A549 (cell line): Measurements from ENCODE around the gene SEC24D. TPM values are rescaled to one million over a fixed set of nuclear protein-coding genes. Genes with fewer than 3 reads are reported as not detected.

Experiments
- ATAC-seq, 2 experiments: fragments of 200-7000 bp in 1 of 2; fragments of >200 bp in 1 of 2; cut with Nextera tagmentation in 1 of 2; cut with Tn5 transposase in 1 of 2; 3 replicates each; pipeline versions ENCODE4 v1.8.0 to v1.9.1; 2018 to 2020; ENCODE audit warnings: mild to moderate bottlenecking in 1 of 2, moderate library complexity in 1 of 2
- CTCF ChIA-PET: fragments of 300-600 bp; sonication (Branson Sonifier 250); formaldehyde crosslinking; extraction: SDS; loops from one replicate; lab custom pipeline; 2021; ENCODE audit warnings: antibody characterized with exemption, inconsistent platforms; lab: Yijun Ruan, JAX
- POLR2A ChIA-PET: fragments of 350-600 bp; formaldehyde crosslinking; extraction: SDS; loops from one replicate; lab custom pipeline; 2021; ENCODE audit warnings: antibody characterized with exemption, inconsistent platforms; lab: Yijun Ruan, JAX
- DNase-seq, 2 experiments: peaks; one replicate each; pipeline versions ENCODE4 v3.0.0 to v3.0.0-alpha.2; 2011 to 2016; ENCODE audit warnings: low read depth in 1 of 2, low spot score in 1 of 2
- FAIRE-seq: peaks from 2 replicates; lab custom pipeline; 2011; peaks lifted over from hg19 to GRCh38; lab: Jason Lieb, UNC
- H3K27ac ChIP-seq, 2 experiments: fragments of >200 bp; sonication (Bioruptor Twin); formaldehyde crosslinking; 3 replicates each; pipeline ENCODE4 v1.5.1; 2016 to 2017
- H3K4me1 ChIP-seq: fragments of >200 bp; sonication (Bioruptor Twin); formaldehyde crosslinking; 3 replicates; pipeline ENCODE4 v1.6.1; 2016
- H3K4me2 ChIP-seq: fragments of >200 bp; sonication (Bioruptor Twin); formaldehyde crosslinking; 3 replicates; pipeline ENCODE4 v1.6.1; 2016
- H3K4me3 ChIP-seq: fragments of >200 bp; sonication (Bioruptor Twin); formaldehyde crosslinking; 3 replicates; pipeline ENCODE4 v1.5.1; 2016
- H3K9me3 ChIP-seq: fragments of >200 bp; sonication (Bioruptor Twin); formaldehyde crosslinking; 3 replicates; pipeline ENCODE4 v1.6.1; 2016
- CBX8 ChIP-seq: fragments of 200-600 bp; sonication (generic); IDR thresholded peaks from 2 replicates; pipeline ENCODE4 v1.6.1; 2016
- CHD2 ChIP-seq: fragments of 150-350 bp; IDR thresholded peaks from 2 replicates; pipeline ENCODE4 v1.6.1; 2014; ENCODE audit warnings: low read length; ENCODE audit not compliant: partially characterized antibody
- CHD4 ChIP-seq: fragments of 200-600 bp; sonication (generic); IDR thresholded peaks from 2 replicates; pipeline ENCODE4 v1.6.1; 2016; ENCODE audit warnings: antibody characterized with exemption, mild to moderate bottlenecking, borderline replicate concordance
- E2F6 ChIP-seq: IDR thresholded peaks from 2 replicates; pipeline ENCODE4 v1.6.1; 2012; ENCODE audit warnings: low read depth, borderline replicate concordance
- ELK1 ChIP-seq: fragments of 150-350 bp; IDR thresholded peaks from 2 replicates; pipeline ENCODE4 v1.6.1; 2014; ENCODE audit warnings: low read depth, mild to moderate bottlenecking, low read length
- HOXB13 ChIP-seq: fragments of 250-450 bp; sonication (Bioruptor Pico); IDR thresholded peaks from 2 replicates; pipeline ENCODE4 v1.5.0; 2020; ENCODE audit warnings: low read depth, mild to moderate bottlenecking, moderate library complexity
- KDM1A ChIP-seq: fragments of 200-600 bp; sonication (generic); IDR thresholded peaks from 2 replicates; pipeline ENCODE4 v1.6.1; 2016; ENCODE audit warnings: low read depth, mild to moderate bottlenecking
- MAFK ChIP-seq: fragments of 450-650 bp; IDR thresholded peaks from 2 replicates; pipeline ENCODE4 v1.6.1; 2014; ENCODE audit not compliant: partially characterized antibody
- MAX ChIP-seq: IDR thresholded peaks from 2 replicates; pipeline ENCODE4 v1.6.1; 2012
- NFE2L2 ChIP-seq: fragments of 150-350 bp; conservative IDR thresholded peaks from 2 replicates; pipeline ENCODE4 v1.6.1; 2014; ENCODE audit warnings: low read length
- POLR2A ChIP-seq: IDR thresholded peaks from 2 replicates; pipeline ENCODE4 v1.6.1; 2012; ENCODE audit warnings: mild to moderate bottlenecking, low read length
- ZFP36 ChIP-seq: fragments of 450-650 bp; IDR thresholded peaks from 2 replicates; pipeline ENCODE4 v1.6.1; 2014; ENCODE audit warnings: borderline replicate concordance; ENCODE audit not compliant: partially characterized antibody
- WGBS: methylation state at CpG from one replicate; pipeline ENCODE4 v1.1.6; 2017; ENCODE audit errors: missing lambda C conversion rate; 5-methylcytosine and 5-hydroxymethylcytosine counted together
- polyA plus RNA-seq, 4 experiments: library from polyadenylated mRNA; depleted of rRNA in 3 of 4; stranded (reverse); fragments of >200 nt; fragmentation: RNase III in 1 of 4; extraction: RNeasy Plus Mini Kit Qiagen cat#74134 plus additional on column Dnase treatment in 1 of 4; gene quantifications; 2 replicates in 3 of 4; 3 replicates in 1 of 4; pipeline ENCODE4 v1.2.3, GENCODE V29; 2011 to 2017
- TF ChIP-seq, protein P1 (sequence below): fragments of >200 bp; sonication (Bioruptor Twin); formaldehyde crosslinking; IDR thresholded peaks from 3 replicates; pipeline ENCODE4 v1.6.1; 2016
- TF ChIP-seq, protein P2 (sequence below): fragments of >200 bp; sonication (Bioruptor Twin); formaldehyde crosslinking; IDR thresholded peaks from 3 replicates; pipeline ENCODE4 v1.5.1; 2016
- TF ChIP-seq, protein P3 (sequence below): IDR thresholded peaks from 2 replicates; pipeline ENCODE4 v1.6.1; 2012

Gene SEC24D
- polyA plus RNA-seq, 2 of the 4 experiments (the other 2 are of a cell fraction) = 12.8 to 15.6 TPM

GRCh38 chr4:118753096-118753495 lies 82.8 kb downstream of the SEC24D start:
- TF ChIP-seq CHD4 = no peak
- TF ChIP-seq ZFP36 = no peak
- TF ChIP-seq, protein P1, sequence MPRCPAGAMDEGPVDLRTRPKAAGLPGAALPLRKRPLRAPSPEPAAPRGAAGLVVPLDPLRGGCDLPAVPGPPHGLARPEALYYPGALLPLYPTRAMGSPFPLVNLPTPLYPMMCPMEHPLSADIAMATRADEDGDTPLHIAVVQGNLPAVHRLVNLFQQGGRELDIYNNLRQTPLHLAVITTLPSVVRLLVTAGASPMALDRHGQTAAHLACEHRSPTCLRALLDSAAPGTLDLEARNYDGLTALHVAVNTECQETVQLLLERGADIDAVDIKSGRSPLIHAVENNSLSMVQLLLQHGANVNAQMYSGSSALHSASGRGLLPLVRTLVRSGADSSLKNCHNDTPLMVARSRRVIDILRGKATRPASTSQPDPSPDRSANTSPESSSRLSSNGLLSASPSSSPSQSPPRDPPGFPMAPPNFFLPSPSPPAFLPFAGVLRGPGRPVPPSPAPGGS = no peak
- no peak for TF ChIP-seq POLR2A
- no peak for TF ChIP-seq ELK1
- TF ChIP-seq E2F6 = no peak
- no peak for TF ChIP-seq CBX8
- no peak for TF ChIP-seq MAFK
- TF ChIP-seq, all 56 proteins: peak for 0
- H3K4me1 ChIP-seq = no peaks in the 10 kb centered on the region
- no peak overlapping the region for H3K4me3 ChIP-seq
- no peak overlapping the region for H3K27ac ChIP-seq
- H3K9me3 ChIP-seq = no peaks in the 10 kb centered on the region
- ChIA-PET POLR2A (no interaction called here), CTCF (interaction anchor here (1.0 kb wide), 1 partner anchor 12 kb away, joined by 3 read pairs; no protein-coding TSS in a partner anchor)
- FAIRE-seq = no peak
- ATAC-seq = no peak
- DNase-seq = no peak
- no peak overlapping the region for H3K4me2 ChIP-seq

- H3K9me3 ChIP-seq = no peaks in the 10 kb centered on the region
- 98% methylated on average over 2 of the region's 2 CpGs for WGBS
- CTCF ChIA-PET = interaction anchor here (1.0 kb wide), 1 partner anchor 11 kb away, joined by 3 read pairs; no protein-coding TSS in a partner anchor
- no peak overlapping the region for H3K27ac ChIP-seq
- DNase-seq = no peak
- no peak overlapping the region for H3K4me3 ChIP-seq
- no peak for FAIRE-seq
- POLR2A ChIA-PET = no interaction called here
- H3K4me2 ChIP-seq = no peak overlapping the region
- no peak for ATAC-seq
- TF ChIP-seq CHD2 (no peak), POLR2A (no peak), ELK1 (no peak), NFE2L2 (no peak), MAX (no peak), HOXB13 (CRISPR knock-in tag) (no peak), KDM1A (no peak)
- TF ChIP-seq, protein P2, sequence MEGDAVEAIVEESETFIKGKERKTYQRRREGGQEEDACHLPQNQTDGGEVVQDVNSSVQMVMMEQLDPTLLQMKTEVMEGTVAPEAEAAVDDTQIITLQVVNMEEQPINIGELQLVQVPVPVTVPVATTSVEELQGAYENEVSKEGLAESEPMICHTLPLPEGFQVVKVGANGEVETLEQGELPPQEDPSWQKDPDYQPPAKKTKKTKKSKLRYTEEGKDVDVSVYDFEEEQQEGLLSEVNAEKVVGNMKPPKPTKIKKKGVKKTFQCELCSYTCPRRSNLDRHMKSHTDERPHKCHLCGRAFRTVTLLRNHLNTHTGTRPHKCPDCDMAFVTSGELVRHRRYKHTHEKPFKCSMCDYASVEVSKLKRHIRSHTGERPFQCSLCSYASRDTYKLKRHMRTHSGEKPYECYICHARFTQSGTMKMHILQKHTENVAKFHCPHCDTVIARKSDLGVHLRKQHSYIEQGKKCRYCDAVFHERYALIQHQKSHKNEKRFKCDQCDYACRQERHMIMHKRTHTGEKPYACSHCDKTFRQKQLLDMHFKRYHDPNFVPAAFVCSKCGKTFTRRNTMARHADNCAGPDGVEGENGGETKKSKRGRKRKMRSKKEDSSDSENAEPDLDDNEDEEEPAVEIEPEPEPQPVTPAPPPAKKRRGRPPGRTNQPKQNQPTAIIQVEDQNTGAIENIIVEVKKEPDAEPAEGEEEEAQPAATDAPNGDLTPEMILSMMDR = no peak
- TF ChIP-seq, protein P3, sequence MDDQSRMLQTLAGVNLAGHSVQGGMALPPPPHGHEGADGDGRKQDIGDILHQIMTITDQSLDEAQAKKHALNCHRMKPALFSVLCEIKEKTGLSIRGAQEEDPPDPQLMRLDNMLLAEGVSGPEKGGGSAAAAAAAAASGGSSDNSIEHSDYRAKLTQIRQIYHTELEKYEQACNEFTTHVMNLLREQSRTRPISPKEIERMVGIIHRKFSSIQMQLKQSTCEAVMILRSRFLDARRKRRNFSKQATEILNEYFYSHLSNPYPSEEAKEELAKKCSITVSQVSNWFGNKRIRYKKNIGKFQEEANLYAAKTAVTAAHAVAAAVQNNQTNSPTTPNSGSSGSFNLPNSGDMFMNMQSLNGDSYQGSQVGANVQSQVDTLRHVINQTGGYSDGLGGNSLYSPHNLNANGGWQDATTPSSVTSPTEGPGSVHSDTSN = no peak
- H3K4me1 ChIP-seq = no peaks in the 10 kb centered on the region
Measured at GRCh38 chr4:118752551-118752950, 83.4 kb downstream of the SEC24D start.
